SU-DHL-6 (cell line): ENCODE measurements around the gene RFC3.
A peak's percentile ranks its signal among the peaks of the same experiment; 100 is the strongest.

Experiments
- H2AFZ ChIP-seq: fragments of 200-600 bp; sonication (generic); 2 replicates; pipeline ENCODE4 v1.6.1; 2014; ENCODE audit warnings: low read depth, mild to moderate bottlenecking, moderate library complexity, mixed read lengths, antibody characterized with exemption, low read length; ENCODE audit not compliant: severe bottlenecking
- H3F3A ChIP-seq: fragments of 200-600 bp; shearing (Covaris generic); 2 replicates; pipeline ENCODE4 v1.6.0; 2016; ENCODE audit warnings: antibody characterized with exemption, mild to moderate bottlenecking; ENCODE audit not compliant: insufficient read depth
- H3K27ac ChIP-seq: fragments of 200-600 bp; sonication (generic); 2 replicates; pipeline ENCODE4 v1.5.1; 2016; ENCODE audit warnings: low read depth, mild to moderate bottlenecking, low read length, moderate library complexity, mixed read lengths
- H3K27me3 ChIP-seq: fragments of 200-600 bp; sonication (generic), shearing (Covaris generic); 2 replicates; pipeline ENCODE4 v1.6.0; 2014; ENCODE audit warnings: mild to moderate bottlenecking, low read length
- H3K36me3 ChIP-seq: fragments of 200-600 bp; sonication (generic); 2 replicates; pipeline ENCODE4 v1.6.1; 2014; ENCODE audit warnings: mild to moderate bottlenecking, low read length, mixed read lengths
- H3K4me2 ChIP-seq: fragments of 300-600, 200-600 bp; shearing (Covaris generic), sonication (generic); 2 replicates; pipeline ENCODE4 v1.6.0; 2014; ENCODE audit warnings: low read length, low read depth, mild to moderate bottlenecking; ENCODE audit not compliant: poor library complexity, severe bottlenecking
- H3K4me3 ChIP-seq: fragments of 200-600 bp; sonication (generic); 2 replicates; pipeline ENCODE4 v1.5.1; 2014; ENCODE audit warnings: antibody characterized with exemption, low read length, mild to moderate bottlenecking, mixed read lengths; ENCODE audit not compliant: insufficient read depth, poor library complexity, severe bottlenecking
- H3K79me2 ChIP-seq: fragments of 200-600 bp; sonication (generic); 2 replicates; pipeline ENCODE4 v1.6.1; 2014; ENCODE audit warnings: mild to moderate bottlenecking, low read length, moderate library complexity; ENCODE audit not compliant: insufficient read depth
- H3K9ac ChIP-seq: fragments of 200-600 bp; sonication (generic); 2 replicates; pipeline ENCODE4 v1.7.0; 2014; ENCODE audit warnings: mild to moderate bottlenecking, low read length
- H3K9me2 ChIP-seq: fragments of 200-600 bp; sonication (generic); replicated peaks from 2 replicates; pipeline ENCODE4 v1.6.1; 2014; ENCODE audit warnings: low read length; ENCODE audit not compliant: insufficient read depth
- H3K9me3 ChIP-seq: fragments of 200-600 bp; sonication (generic); 2 replicates; pipeline ENCODE4 v1.6.1; 2014; ENCODE audit warnings: low read length, mixed read lengths; ENCODE audit not compliant: insufficient read depth
- H4K20me1 ChIP-seq: fragments of 200-600 bp; sonication (generic); 2 replicates; pipeline ENCODE4 v1.6.1; 2014; ENCODE audit warnings: low read depth, mild to moderate bottlenecking, antibody characterized with exemption, low read length, moderate library complexity, mixed read lengths
- EZH2phosphoT487 ChIP-seq: fragments of 200-600 bp; sonication (generic), shearing (Covaris generic); conservative IDR thresholded peaks from 2 replicates; pipeline ENCODE4 v1.6.1; 2018; ENCODE audit warnings: mild to moderate bottlenecking, antibody characterized with exemption, low read length, moderate library complexity, mixed read lengths
- TF ChIP-seq, protein P1 (sequence below): fragments of 200-600 bp; sonication (generic); IDR thresholded peaks from one replicate; pipeline ENCODE4 v1.5.1; 2017; ENCODE audit warnings: antibody characterized with exemption, mild to moderate bottlenecking, low read length, moderate library complexity; ENCODE audit not compliant: insufficient read depth, poor library complexity, severe bottlenecking

Gene RFC3

GRCh38 chr13:33846303-33847062, 28.5 kb downstream of the RFC3 start:
- TF ChIP-seq, protein P1, sequence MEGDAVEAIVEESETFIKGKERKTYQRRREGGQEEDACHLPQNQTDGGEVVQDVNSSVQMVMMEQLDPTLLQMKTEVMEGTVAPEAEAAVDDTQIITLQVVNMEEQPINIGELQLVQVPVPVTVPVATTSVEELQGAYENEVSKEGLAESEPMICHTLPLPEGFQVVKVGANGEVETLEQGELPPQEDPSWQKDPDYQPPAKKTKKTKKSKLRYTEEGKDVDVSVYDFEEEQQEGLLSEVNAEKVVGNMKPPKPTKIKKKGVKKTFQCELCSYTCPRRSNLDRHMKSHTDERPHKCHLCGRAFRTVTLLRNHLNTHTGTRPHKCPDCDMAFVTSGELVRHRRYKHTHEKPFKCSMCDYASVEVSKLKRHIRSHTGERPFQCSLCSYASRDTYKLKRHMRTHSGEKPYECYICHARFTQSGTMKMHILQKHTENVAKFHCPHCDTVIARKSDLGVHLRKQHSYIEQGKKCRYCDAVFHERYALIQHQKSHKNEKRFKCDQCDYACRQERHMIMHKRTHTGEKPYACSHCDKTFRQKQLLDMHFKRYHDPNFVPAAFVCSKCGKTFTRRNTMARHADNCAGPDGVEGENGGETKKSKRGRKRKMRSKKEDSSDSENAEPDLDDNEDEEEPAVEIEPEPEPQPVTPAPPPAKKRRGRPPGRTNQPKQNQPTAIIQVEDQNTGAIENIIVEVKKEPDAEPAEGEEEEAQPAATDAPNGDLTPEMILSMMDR = no peak
- no peak for TF ChIP-seq EZH2phosphoT487
- peaks cover 70% of the 10 kb centered on the region for H3K36me3 ChIP-seq

GRCh38 chr13:33849211-33849610, 31.3 kb downstream of the RFC3 start:
- Histone ChIP-seq H3K4me3 (no peak overlapping the region), H3F3A (peaks cover 36% of the 10 kb centered on the region), H3K9me3 (no peaks in the 10 kb centered on the region), H3K36me3 (peaks cover 52% of the 10 kb centered on the region), H3K9ac (no peak overlapping the region), H3K79me2 (no peaks in the 10 kb centered on the region), H3K4me2 (no peak overlapping the region), H3K27ac (no peak overlapping the region), H3K27me3 (no peaks in the 10 kb centered on the region), H3K9me2 (no peaks in the 10 kb centered on the region), H2AFZ (no peak overlapping the region), H4K20me1 (no peaks in the 10 kb centered on the region)
- TF ChIP-seq, protein P1 = no peak
- TF ChIP-seq EZH2phosphoT487 = no peak

More at GRCh38 chr13:33846303-33847062, 28.5 kb downstream of the RFC3 start:
- no peaks in the 10 kb centered on the region for H3K27me3 ChIP-seq
- no peaks in the 10 kb centered on the region for H3K9me3 ChIP-seq
- no peak overlapping the region for H2AFZ ChIP-seq
- no peak overlapping the region for H3K9ac ChIP-seq
- no peaks in the 10 kb centered on the region for H4K20me1 ChIP-seq
- no peak overlapping the region for H3K4me2 ChIP-seq
- no peaks in the 10 kb centered on the region for H3K9me2 ChIP-seq
- H3K27ac ChIP-seq = no peak overlapping the region
- H3K4me3 ChIP-seq = no peak overlapping the region
- peaks cover 26% of the 10 kb centered on the region for H3F3A ChIP-seq
- no peaks in the 10 kb centered on the region for H3K79me2 ChIP-seq

- H4K20me1 ChIP-seq = no peaks in the 10 kb centered on the region
- no peak overlapping the region for H2AFZ ChIP-seq
- no peaks in the 10 kb centered on the region for H3K79me2 ChIP-seq
- no peaks in the 10 kb centered on the region for H3K9me2 ChIP-seq
- peak overlapping the region; percentile 79 for H3K27ac ChIP-seq
- H3K9ac ChIP-seq = 0 out of 2 replicates have a peak overlapping the region, but pooled peaks have one; percentile 14
- peak overlapping the region; percentile 45 for H3K4me2 ChIP-seq
- TF ChIP-seq, protein P1 = no peak
- no peak for TF ChIP-seq EZH2phosphoT487
- no peaks in the 10 kb centered on the region for H3K27me3 ChIP-seq
- H3K9me3 ChIP-seq = no peaks in the 10 kb centered on the region
- no peak overlapping the region for H3K4me3 ChIP-seq
- H3K36me3 ChIP-seq = peaks cover 12% of the 10 kb centered on the region
- peaks cover 57% of the 10 kb centered on the region for H3F3A ChIP-seq
Observed at GRCh38 chr13:33855371-33855895, 37.5 kb downstream of the RFC3 start.
